Psoas muscle (tissue), 8 donors: ENCODE data around the gene ERC2. TPM values are rescaled to one million over a fixed set of nuclear protein-coding genes. Genes with fewer than 3 reads are reported as not detected.

Experiments
- ATAC-seq, 4 donors: fragments of 200-7000 bp; cut with Tn5 transposase; one replicate each; pipeline ENCODE4 v1.9.1; 2020; ENCODE audit warnings: moderate library complexity in 3 of 4, mild to moderate bottlenecking in 2 of 4
- DNase-seq, 2 donors: peaks; one replicate each; pipeline ENCODE4 v3.0.0-alpha.2; 2020
- H3K27ac ChIP-seq: fragments of 200-600 bp; one replicate; pipeline ENCODE4 v1.8.0; 2022
- H3K27me3 ChIP-seq, 3 donors: fragments of 200-600 bp in 1 of 3; one replicate each; pipeline versions ENCODE4 v1.6.1 to v1.8.0; 2013 to 2022; ENCODE audit warnings: low read length in 2 of 3, mild to moderate bottlenecking in 2 of 3, moderate library complexity in 1 of 3; ENCODE audit not compliant: insufficient read depth in 3 of 3
- H3K36me3 ChIP-seq, 2 donors: fragments of 200-600 bp in 1 of 2; one replicate each; pipeline versions ENCODE4 v1.6.1 to v1.8.0; 2013 to 2022; ENCODE audit warnings: low read depth in 1 of 2, mild to moderate bottlenecking in 1 of 2, moderate library complexity in 1 of 2; ENCODE audit not compliant: insufficient read depth in 1 of 2
- H3K4me1 ChIP-seq: fragments of 200-600 bp; one replicate; pipeline ENCODE4 v1.8.0; 2022
- H3K4me3 ChIP-seq: fragments of 200-600 bp; one replicate; pipeline ENCODE4 v1.8.0; 2022; ENCODE audit warnings: mild to moderate bottlenecking
- H3K9me3 ChIP-seq: fragments of 200-600 bp; one replicate; pipeline ENCODE4 v1.8.0; 2022
- WGBS, 3 donors: extraction: QIAGEN DNeasy Blood & Tissue Kit; methylation state at CpG; one replicate each; pipeline versions ENCODE4 v1.1.6 to v1.1.7; 2013; 5-methylcytosine and 5-hydroxymethylcytosine counted together
- intact Hi-C, 2 donors: fragments of 100-400 bp; cut with DNase I; formaldehyde crosslinking; loops; one replicate each; pipeline versions ENCODE4 v1.11.0 to v1.14.2; 2022
- polyA plus RNA-seq, 3 donors: library from polyadenylated mRNA; stranded (reverse); fragments of 200-250 nt; gene quantifications; one replicate each; pipeline ENCODE4 v1.2.3, GENCODE V29; 2013
- total RNA-seq, 4 donors: library from RNA; stranded (reverse); fragmentation: NEBNext Ultra II Directional in 2 of 4; extraction: Animal tissue kit (Norgen Biotek cat#: 25700) in 2 of 4; gene quantifications; one replicate each; pipeline versions ENCODE4 v1.2.1 to v1.2.4, GENCODE V29; 2021 to 2023
- TF ChIP-seq, protein P1 (sequence below): fragments of 200-600 bp; IDR thresholded peaks from one replicate; pipeline ENCODE4 v1.8.0; 2022; ENCODE audit warnings: antibody characterized with exemption
- donor health status: healthy with polysubstance abuse.
- donor health status: DM: no; HTN: no; CAD: no; lungs with moderate emphysema.
- donor health status: Bipolar disorder and iron deficiency.
- donor health status: healthy.
- donor health status: DM: yes; HTN: yes; CAD: no.
- donor health status: DM: no; HTN: no; CAD: no.
- donor health status: DM: no; HTN: no; CAD: no.
- donor health status: DM: yes; HTN: yes; CAD: no.

Gene ERC2
- total and polyA plus RNA-seq, 7 donors = 0.04 to 0.15 TPM; not detected in 5

DNA sequence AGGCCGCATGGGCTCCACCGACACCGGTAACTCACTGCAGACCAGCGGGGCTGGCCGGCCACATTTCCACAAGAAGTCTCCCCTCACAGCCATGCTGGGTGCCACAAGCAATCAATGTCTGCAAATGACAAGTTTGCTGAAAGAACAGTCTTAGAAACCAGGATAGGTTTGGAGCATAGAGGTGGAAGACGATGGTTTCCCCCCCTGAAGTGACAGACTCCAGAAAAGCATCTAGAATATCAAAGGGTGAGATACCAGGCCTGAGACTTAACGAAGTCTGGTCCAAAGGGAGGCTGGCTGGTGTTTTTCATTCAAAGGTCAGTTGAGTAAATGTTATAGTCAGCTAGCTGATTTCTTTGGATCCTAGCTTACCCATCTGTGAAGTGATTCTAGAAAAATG is 931.1 kb downstream of the ERC2 start:
- Histone ChIP-seq H3K27ac (no peak overlapping the region), H3K4me1 (no peaks in the 10 kb centered on the region), H3K36me3 (no peaks in the 10 kb centered on the region), H3K4me3 (no peak overlapping the region), H3K27me3 (no peaks in the 10 kb centered on the region), H3K9me3 (no peaks in the 10 kb centered on the region)
- 80 to 90% (median 82%) methylated on average over 7 of the region's 7 CpGs for WGBS, 3 donors
- DNase-seq (no peak), ATAC-seq (no peak)
- TF ChIP-seq, protein P1, sequence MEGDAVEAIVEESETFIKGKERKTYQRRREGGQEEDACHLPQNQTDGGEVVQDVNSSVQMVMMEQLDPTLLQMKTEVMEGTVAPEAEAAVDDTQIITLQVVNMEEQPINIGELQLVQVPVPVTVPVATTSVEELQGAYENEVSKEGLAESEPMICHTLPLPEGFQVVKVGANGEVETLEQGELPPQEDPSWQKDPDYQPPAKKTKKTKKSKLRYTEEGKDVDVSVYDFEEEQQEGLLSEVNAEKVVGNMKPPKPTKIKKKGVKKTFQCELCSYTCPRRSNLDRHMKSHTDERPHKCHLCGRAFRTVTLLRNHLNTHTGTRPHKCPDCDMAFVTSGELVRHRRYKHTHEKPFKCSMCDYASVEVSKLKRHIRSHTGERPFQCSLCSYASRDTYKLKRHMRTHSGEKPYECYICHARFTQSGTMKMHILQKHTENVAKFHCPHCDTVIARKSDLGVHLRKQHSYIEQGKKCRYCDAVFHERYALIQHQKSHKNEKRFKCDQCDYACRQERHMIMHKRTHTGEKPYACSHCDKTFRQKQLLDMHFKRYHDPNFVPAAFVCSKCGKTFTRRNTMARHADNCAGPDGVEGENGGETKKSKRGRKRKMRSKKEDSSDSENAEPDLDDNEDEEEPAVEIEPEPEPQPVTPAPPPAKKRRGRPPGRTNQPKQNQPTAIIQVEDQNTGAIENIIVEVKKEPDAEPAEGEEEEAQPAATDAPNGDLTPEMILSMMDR = no peak
- intact Hi-C loops = no loop called here

DNA sequence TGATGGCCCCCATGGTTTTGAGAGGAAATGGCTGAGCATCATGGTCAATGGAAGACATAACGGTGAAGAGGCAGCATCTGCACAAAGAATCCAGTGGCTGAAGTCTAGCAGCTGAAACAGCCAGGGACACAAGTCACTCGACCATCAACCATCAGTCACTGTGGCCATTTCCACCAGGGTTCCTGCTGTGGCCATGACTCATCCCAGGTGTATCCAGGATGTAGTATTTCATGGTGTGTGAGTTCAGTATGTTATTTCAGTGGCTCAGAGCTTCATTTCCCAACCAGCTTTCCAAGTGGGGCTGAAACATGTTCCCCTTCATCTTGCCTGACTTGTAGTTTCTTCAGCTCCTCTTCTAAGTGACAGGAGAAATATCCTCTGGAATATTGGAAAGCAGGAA is 933.4 kb downstream of the ERC2 start:
- H3K36me3 ChIP-seq = no peaks in the 10 kb centered on the region
- no peaks in the 10 kb centered on the region for H3K4me1 ChIP-seq
- ATAC-seq (no peak), DNase-seq (no peak)
- H3K4me3 ChIP-seq = no peak overlapping the region
- H3K27me3 ChIP-seq = no peaks in the 10 kb centered on the region
- H3K9me3 ChIP-seq = no peaks in the 10 kb centered on the region
- TF ChIP-seq, protein P1 = no peak
- 62 to 69% (median 66%) methylated on average over 2 of the region's 2 CpGs for WGBS, 3 donors
- H3K27ac ChIP-seq = no peak overlapping the region
- intact Hi-C loops = no loop called here

DNA sequence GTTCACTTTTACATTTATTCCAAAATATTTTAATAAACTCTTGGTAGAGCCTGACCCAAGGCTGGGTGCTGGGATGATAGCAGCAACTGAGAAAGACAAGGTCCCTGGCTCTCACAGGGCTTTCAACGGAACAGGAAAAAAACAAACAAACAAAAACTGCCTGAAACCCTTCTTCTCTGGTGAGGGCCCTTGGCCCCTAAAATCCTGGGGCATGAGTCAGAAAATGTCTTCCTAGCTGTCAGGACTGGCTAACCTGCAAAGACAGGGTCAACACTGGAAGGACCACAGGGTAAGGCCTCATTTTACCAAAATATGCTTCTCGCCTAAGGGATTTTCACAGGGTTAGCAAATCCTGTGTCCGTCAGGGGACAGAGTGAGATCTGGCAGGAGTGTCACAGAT is 935.5 kb downstream of the ERC2 start:
- Histone ChIP-seq H3K36me3 (no peaks in the 10 kb centered on the region), H3K27ac (no peak overlapping the region), H3K27me3 (no peaks in the 10 kb centered on the region), H3K4me3 (no peak overlapping the region), H3K4me1 (no peaks in the 10 kb centered on the region), H3K9me3 (no peaks in the 10 kb centered on the region)
- intact Hi-C loops = no loop called here
- no peak for DNase-seq
- TF ChIP-seq, protein P1 = no peak
- WGBS, 3 donors = 93 to 99% (median 97%) methylated on average over 3 of the region's 3 CpGs
- no peak for ATAC-seq

DNA sequence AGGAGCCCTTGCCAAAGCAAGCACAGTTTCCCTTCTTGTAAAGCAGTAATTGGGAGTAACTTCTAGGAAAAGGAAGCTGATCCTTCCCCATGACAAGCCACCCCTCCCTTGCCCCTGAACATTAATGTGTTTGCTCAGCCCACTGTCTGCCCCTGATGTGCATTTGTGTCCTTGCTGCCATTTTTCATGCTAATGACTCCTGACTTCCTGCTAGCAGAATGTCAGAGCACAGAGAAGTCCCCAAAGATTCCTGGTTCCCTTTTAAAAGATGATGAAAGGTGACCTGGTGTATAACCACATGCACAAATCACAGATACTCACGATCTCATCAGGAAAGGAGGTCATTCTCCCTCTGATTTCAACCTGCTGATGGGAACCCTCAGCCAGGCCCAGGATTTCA is 936.9 kb downstream of the ERC2 start:
- Histone ChIP-seq H3K27ac (no peak overlapping the region), H3K27me3 (no peaks in the 10 kb centered on the region), H3K9me3 (no peaks in the 10 kb centered on the region), H3K36me3 (no peaks in the 10 kb centered on the region), H3K4me1 (no peaks in the 10 kb centered on the region), H3K4me3 (no peak overlapping the region)
- TF ChIP-seq, protein P1 = no peak
- WGBS, 3 donors = 49 to 69% (median 63%) methylated on average over 1 of the region's 1 CpG
- DNase-seq (no peak), ATAC-seq (no peak)
- intact Hi-C loops = no loop called here

DNA sequence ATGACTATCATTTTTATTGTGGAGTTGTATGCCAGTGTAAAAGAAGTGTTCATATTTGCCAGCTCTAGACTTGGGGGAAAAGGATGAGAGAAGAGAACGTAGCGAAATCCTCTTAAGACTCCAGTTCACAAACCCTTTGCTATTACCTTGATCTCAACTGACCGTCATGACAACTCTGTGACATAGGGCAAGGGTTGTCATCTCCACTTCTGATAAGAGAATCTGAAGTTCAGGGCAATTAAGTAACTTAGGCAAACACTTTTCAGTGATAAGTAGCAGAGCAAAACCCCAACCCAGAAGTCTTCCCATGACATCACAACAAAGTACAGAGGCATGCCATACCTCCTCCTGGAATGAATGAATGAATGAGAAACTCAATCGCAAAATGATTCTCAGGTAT is 940.9 kb downstream of the ERC2 start:
- no peaks in the 10 kb centered on the region for H3K4me1 ChIP-seq
- intact Hi-C loops = no loop called here
- no peak for ATAC-seq

More for the DNA sequence above, 940.9 kb downstream of the ERC2 start:
- Histone ChIP-seq H3K9me3 (no peaks in the 10 kb centered on the region), H3K4me3 (no peak overlapping the region), H3K36me3 (no peaks in the 10 kb centered on the region), H3K27ac (no peak overlapping the region), H3K27me3 (no peaks in the 10 kb centered on the region)
- no peak for DNase-seq
- WGBS, 3 donors = 94 to 100% (median 97%) methylated on average over 4 of the region's 4 CpGs
- TF ChIP-seq, protein P1 = no peak
